ENCODE measurements around the gene GPR155.
A peak's percentile ranks its signal among the peaks of the same experiment; 100 is the strongest.
"Not testable (repeated sequence)": the region's sequence is repeated elsewhere in the genome, so short reads cannot be mapped to it uniquely, and the experiment has no call there.

Gene GPR155

DNA sequence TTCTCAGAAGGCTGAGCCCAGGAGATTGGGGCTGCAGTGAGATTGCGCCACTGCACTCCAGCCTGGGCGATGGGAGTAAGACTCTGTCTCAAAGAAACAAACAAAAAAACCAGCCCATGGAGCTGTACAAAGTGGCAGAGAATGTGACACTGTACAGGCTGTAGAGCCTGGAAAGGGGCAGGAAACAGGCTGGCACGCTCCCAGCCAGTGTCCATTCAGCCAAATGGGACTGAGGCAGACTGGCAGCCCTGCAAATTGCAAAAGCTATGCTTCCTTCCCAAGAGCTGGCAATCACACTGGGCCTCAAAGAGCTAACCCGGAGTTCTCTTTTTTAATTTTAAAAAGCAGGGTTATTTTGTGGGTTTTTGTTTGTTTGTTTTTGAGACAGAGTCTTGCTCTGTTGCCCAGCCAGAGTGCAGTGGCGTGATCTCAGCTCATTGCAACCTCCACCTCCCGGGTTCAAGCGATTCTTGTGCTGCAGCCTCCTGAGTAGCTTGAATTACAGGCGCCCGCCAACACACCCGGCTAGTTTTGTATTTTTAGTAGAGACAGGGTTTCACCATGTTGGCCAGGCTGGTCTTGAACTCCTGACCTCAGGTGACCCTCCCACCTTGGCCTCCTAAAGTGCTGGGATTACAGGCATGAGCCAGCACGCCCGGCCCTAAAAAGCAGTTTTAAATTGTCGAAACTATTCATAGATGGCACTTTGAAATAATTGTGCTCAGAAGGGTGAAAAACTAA lies 48.5 kb downstream of the GPR155 start:
- DNase-seq = no peak

DNA sequence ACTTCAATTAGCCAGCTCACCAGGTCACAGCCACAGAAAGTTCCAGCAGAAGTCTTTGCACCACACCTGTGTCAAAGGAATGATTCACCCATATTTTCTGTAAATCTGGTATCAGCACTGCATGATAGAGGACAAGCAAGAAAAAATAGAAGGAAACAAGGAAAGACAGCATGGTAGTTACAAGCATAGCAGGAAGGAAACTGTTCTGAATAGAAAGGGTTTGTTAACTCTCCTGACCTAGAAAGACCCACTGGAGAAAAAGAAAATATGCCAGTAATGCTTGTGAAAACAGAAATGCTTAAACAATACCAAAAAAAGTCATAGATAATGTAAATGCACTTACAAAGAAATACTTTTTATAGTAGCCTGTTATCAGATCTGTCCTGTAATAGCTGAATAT lies 50.5 kb downstream of the GPR155 start:
- DNase-seq = no peak

DNA sequence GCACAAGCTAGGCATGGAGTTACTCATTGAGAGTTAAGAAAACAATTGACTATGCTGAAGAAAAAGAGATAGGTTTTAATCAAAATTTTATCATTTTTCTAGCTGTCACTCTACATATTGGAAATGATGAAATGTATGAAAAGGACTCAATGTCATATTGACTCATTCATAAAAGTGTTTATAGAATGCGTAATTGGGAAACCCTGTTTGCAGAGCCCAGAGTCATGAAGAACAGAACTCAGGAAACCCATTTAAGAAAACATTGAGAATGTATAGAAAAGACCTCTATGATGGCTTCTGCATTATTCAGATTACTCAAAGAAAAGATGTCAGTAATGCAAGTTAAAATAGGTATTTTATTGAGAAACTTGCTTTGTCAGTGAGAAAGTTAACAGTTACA lies 54.9 kb downstream of the GPR155 start:
- DNase-seq = no peak

DNA sequence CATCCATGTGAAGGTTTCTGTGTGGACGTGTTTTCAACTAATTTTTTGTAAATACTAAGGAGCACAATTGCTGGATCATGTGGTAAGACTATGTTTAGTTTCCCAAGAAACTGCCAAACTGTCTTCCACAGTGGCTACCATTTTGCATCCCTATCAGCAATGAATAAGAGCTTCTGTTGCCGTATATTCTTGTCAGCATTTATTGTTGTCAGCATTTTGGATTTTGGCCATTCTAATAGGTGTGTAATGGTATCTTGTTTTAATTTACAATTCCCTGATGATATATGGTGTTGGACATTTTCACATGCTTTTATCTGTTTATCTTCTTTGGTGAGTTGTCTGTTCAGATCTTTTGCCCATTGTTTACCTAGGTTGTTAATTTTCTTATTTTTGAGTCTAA lies 56.8 kb downstream of the GPR155 start:
- DNase-seq = no peak

DNA sequence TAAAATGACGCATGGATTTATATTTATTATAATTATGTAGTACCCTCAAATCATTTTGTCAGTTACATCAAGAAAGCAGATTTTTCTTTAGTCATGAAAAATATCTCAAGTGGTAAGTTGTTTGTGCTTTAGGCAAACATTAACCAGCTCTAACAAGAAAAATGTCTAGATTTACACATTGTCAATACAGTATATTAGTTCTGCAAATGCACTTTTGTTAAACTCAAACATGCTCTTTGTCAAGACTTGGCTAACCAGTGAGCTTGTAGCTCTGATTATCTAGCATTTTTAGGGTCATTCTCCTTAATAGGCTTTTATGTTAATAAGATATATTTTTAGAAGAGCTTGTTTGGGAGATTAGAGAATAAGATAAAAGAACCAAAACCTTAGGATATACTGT lies 58.6 kb downstream of the GPR155 start:
- no peak for DNase-seq

DNA sequence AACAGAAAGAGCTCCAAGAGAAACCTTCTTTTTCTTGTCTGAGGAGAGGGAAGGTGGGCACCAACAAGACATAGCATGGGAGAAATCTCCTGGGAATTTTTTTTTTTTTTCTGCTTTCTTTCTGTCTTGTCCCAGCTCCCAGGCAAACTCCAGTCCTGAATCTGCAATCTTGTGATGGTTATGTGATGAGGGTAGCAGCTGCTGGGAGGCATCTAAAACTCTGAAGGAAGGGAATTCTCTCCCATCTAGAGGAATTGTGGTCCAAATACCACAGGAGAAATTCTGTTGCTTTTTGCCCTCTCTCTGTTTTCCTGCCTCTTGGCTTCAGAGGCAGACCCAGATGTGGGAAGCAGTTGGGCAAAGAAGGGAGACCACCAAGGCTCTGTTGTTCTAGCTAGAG lies 74.6 kb downstream of the GPR155 start:
- DNase-seq = no peak

DNA sequence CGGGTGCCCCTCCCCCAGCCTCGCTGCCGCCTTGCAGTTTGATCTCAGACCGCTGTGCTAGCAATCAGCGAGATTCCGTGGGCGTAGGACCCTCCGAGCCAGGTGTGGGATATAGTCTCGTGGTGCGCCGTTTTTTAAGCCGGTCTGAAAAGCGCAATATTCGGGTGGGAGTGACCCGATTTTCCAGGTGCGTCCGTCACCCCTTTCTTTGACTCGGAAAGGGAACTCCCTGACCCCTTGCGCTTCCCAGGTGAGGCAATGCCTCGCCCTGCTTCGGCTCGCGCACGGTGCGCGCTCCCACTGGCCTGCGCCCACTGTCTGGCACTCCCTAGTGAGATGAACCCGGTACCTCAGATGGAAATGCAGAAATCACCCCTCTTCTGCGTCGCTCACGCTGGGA lies 76.8 kb downstream of the GPR155 start:
- not testable (repeated sequence) for DNase-seq

DNA sequence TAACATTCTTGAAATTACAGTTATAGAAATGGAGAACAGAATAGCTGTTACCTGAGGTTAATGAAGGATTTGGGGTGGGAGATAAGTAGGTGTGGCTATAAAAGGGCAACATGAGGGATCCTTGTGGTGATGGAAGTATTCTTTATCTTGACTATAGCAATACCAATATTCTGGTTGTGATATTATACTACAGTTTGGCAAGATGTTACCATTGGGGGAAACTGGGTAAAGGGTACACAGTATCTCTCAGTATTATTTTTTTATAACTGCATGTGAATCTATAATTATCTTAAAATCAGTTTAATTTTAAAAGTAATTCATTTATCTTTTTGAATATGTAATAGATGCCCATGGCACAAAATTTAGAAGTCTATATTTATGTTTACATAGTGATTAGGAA lies 83.2 kb downstream of the GPR155 start:
- no peak for DNase-seq

DNA sequence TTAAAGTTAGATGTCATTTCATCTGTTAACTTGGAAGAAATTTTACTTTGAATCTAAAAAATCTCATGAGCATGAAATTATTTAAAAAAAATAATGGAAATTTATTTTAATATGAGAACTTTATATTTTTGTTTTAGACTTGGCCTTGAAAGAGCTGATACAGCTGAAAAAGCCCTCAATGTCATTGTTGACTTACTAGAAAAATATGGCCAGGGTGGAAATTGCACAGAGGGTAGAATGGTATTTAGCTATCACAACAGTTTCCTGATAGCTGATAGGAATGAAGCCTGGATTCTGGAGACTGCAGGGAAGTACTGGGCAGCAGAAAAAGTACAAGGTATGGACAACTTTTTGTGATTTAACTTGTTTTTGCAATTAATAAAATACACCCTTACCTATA lies 86.0 kb downstream of the GPR155 start:
- DNase-seq = no peak

DNA sequence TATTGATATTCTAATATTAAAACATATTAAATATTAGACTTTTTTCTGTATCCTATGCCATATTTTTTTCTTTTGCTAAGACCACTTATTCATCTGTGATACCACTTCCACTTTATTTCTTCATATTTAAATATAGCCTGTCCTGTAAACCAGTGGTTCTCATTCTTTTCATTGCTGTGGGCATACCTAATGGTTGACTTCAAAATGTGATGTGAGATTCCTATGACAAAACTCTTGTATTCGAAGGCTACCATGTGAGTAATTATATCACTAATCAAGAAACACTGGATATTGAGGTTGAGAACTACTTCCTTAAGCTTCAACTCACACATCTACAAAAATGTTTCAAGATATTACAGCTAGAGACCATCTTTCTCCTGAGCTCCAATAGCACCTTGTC lies 87.7 kb downstream of the GPR155 start:
- DNase-seq = peak; percentile 25

DNA sequence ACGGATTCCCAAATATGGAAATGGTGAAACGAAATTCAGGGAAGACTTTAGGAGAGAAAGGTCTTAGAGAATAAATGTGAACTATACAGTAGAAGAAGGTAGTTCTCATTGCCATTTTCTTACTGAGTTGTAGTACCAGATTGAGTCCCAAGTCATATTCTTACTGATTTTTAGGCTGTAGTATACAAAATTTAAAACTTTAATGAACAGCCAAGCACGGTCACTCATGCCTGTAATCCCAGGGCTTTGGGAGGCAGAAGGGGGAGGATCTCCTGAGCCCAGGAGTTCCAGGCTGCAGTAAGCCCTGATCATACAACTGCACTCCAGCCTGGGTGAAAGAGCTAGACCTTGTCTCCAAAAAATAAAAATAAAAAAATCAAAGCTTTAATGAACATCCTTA lies 89.1 kb downstream of the GPR155 start:
- DNase-seq = no peak

DNA sequence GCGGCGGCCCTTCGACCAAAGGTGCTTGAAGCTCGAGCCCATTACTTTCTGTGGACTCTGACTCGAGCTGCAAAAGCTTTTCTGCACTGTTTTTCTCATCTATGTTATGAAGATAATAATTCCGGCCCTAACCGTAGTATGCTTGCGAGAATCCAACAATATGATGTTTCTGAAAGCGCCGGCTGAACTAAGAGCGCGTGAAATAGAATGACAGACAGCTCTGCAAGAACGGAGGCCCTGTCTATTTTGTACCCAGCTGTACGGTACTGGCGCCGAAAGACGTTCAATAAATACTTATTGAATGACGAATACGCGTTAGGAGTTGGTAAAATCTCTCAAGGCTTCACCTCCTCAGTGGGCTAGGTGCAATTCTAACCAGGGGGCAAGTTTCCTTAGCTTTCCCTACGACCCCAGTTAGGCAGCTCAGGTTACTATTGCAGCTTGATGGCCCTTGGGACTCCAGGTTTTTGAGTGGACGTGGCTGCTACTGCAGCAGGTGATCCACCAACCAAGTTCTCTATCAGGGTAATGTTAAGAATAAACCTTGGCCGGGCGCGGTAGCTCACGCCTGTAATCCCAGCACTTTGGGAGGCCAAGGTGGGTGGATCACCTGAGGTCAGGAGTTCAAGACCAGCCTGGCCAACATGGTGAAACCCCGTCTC lies 90.7 kb downstream of the GPR155 start:
- no peak for DNase-seq

DNA sequence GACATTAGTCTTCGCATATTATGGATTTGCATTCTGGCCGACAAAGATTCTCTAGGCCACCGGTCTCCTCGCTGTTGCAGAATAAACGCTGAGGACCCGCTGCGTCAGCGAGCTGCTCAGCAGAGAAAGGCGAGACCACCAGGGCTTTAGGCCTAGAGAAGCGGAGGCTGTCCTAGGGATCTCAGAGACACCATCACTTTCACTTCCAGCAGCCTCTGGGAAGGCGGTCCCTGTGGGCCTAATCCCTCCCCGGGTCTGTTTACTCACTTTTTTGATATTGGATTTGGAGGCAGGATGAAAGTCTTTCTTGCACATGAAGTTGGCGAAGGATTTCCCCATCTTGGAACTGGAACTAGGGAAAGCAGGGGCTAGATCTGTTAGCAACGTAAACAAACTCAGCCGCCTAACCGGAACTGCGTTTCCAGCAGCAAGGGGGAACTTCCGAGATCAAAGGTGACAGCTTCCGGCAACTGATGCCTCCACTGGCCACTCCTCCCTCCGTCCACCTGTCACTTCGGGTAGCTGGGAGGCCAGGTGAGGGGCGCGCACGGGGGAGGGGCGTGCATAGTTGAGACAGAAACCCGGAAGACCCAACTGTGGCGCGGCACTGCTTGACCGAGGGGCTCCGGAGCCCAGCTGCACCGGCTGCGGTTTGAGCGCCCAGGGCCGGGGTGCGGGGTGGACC lies 91.4 kb downstream of the GPR155 start, which contains the start of gene SCRN3:
TSS of gene SCRN3 (plus strand) at position 447 of the 685 bp plus-strand sequence. CDS start 2,554 bp downstream, outside the sequence.
- peak; percentile 64 for DNase-seq

DNA sequence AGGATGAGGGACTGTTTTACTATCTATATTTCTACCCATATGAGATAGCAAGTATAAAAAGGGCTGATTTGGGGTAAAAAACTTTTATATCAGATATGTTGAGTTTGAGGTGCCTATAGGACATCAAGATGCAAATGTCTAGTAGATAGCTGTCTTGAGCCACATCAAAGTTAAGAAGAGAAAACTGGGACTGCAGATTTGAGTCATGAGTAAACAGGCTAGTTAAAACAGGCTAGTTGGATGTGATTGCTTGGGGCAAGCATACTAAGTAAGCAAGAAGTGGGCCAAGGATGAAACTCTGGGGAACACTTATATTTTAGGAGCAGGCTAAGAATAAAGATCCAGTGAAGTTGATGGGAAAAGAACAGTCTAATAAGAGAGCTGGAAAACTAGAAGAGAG lies 94.1 kb downstream of the GPR155 start:
- no peak for DNase-seq

DNA sequence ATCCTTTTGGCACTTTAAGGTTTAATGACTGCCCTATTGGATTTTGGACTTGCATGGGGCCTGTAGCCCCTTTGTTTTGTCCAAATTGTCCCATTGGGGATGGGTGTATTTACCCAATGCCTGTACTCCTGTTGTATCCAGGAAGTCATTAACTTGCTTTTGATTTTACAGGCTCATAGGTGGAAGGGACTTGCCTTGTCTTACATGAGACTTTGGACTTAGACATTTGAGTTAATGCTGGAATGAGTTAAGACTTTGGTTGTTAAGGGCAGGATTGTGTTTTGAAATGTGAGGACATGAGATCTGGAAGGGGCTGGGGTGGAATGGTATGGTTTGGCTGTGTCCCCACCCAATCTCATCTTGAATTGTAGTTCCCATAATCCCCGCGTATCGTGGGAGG lies 96.5 kb downstream of the GPR155 start:
- DNase-seq = not testable (repeated sequence)

DNA sequence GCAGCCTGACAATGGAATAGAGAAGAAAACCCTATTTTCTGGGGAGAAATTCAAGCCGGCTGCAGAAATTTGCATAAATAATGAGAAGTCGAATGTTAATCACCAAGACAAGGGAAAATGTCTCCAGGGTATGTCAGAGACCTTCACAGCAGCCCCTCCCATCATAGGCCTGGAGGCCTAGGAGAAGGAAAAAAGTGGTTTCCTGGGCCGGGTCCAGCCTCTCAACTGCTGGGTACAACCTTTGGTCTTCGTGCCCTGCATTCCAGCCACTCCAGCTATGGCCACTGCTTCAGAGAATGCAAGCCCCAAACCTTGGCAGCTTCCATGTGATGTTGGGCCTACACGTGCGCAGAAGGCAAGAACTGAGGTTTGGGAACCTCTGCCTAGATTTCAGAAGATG lies 97.3 kb downstream of the GPR155 start:
- no peak for DNase-seq

DNA sequence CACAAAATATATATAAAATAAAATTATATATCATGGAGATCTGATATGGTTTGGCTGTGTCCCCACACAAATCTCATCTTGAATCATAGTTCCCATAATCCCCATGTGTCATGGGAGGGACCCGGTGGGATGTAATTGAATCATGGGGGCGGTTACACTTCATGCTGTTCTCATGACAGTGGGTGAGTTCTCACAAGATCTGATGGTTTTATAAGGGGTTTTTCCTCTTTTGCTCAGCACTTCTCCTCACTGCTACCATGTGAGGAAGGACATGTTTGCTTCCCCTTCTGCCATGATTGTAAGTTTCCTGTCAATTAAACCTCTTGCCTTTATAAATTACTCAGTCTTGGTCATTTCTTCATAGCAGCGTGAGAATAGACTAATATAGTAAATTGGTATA lies 98.1 kb downstream of the GPR155 start:
- not testable (repeated sequence) for DNase-seq

DNA sequence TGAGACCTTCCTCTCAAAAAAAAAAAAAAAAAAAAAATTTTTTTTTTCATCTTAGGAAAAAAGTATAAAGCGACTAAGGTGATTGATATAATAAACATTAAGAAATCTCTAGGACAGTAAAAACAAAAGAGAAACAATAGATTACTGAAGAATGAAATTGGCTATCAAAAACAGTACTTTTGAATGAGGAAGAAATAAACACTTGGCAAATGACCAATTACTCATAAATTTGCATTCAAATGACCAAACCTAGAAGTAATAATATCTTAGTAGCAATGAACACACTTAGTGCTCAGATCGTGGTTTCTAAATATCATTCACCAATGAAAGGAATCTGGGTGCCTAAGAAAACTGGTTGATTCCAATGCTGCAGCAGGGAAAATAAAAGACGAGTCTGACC lies 101.6 kb downstream of the GPR155 start:
- DNase-seq = no peak

DNA sequence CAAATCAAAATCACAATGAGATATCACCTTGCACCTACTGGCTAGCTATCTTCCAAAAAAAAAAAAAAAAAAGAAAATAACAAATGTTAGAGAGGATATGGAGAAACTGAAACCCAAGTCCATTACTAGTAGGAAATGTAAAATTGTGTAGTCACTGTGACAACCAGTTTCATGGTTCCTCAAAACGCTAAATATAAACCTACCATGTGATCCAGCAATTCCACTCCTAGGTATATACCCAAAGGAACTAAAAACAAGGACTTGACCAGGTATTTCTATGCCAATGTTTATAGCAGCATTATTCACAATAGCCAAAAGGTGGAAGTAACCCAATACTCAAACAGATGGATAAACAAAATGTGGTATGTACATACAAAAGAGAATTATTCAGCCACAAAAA lies 103.0 kb downstream of the GPR155 start:
- no peak for DNase-seq
